Thoracic aorta (tissue), 2 donors: ENCODE results near the gene DYDC1. TPM values are rescaled to one million over a fixed set of nuclear protein-coding genes. Genes with fewer than 3 reads are reported as not detected.

Source experiments
- ATAC-seq: fragments of 150-250 bp; one replicate; pipeline ENCODE4 v1.8.0; 2017; ENCODE audit warnings: low read depth; ENCODE audit not compliant: insufficient number of reproducible peaks, low FRiP score
- DNase-seq: peaks from one replicate; pipeline ENCODE4 v3.0.0-alpha.2; 2020; ENCODE audit warnings: low spot score
- H3K27ac ChIP-seq, 2 donors: fragments of 200-600 bp; sonication (generic); 1 replicate in 1 of 2; 2 replicates in 1 of 2; pipeline ENCODE4 v1.5.1; 2016; ENCODE audit warnings: mild to moderate bottlenecking in 2 of 2, moderate library complexity in 2 of 2
- H3K27me3 ChIP-seq: fragments of 200-600 bp; sonication (generic); replicated peaks from 2 replicates; pipeline ENCODE4 v1.6.0; 2016; ENCODE audit warnings: mild to moderate bottlenecking; ENCODE audit not compliant: insufficient read depth
- H3K36me3 ChIP-seq: fragments of 200-600 bp; sonication (generic); one replicate; pipeline ENCODE4 v1.5.1; 2016
- H3K4me1 ChIP-seq, 2 donors: fragments of 200-600 bp; sonication (generic); 1 replicate in 1 of 2; 2 replicates in 1 of 2; pipeline versions ENCODE4 v1.5.1 to v1.6.0; 2016; ENCODE audit warnings: low read depth in 2 of 2, mild to moderate bottlenecking in 1 of 2; ENCODE audit not compliant: control insufficient read depth in 1 of 2
- H3K4me3 ChIP-seq: fragments of 200-600 bp; sonication (generic); 2 replicates; pipeline ENCODE4 v1.5.1; 2016; ENCODE audit warnings: mild to moderate bottlenecking
- H3K9me3 ChIP-seq: fragments of 200-600 bp; sonication (generic); 2 replicates; pipeline ENCODE4 v1.5.1; 2016
- total RNA-seq, 2 donors: library from RNA; depleted of rRNA; stranded (reverse); fragments of >200 nt; gene quantifications; one replicate each; pipeline versions ENCODE4 v1.1.0 to v1.2.3, GENCODE V29; 2016
- TF ChIP-seq, protein P1 (sequence below): fragments of 200-600 bp; sonication (generic); IDR thresholded peaks from one replicate; pipeline ENCODE4 v1.5.1; 2019; ENCODE audit warnings: antibody characterized with exemption

Gene DYDC1
- total RNA-seq, 2 donors from 2014 or later, result not detected

DNA sequence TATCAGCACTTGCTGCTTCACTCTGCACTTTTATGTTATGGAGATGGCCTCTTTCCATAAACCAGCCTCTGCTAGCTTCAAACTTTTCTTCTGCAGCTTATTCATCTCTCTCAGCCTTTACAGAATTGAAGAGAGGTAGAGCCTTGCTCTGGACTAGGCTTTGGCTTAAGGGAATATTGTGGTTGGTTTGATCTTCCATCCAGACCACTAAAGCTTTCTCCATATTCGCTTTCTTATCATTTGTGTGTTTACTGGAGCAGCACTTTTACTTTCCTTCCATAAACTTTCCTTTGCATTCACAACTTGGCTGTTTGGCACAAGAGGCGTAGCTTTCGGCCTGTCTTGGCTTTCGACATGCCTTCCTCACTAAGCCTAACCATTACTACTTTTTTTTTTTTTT is 23.6 kb upstream of the DYDC1 start:
- H3K4me1 ChIP-seq, result no peaks in the 10 kb centered on the region
- no peak overlapping the region for H3K4me3 ChIP-seq
- TF ChIP-seq, protein P1, sequence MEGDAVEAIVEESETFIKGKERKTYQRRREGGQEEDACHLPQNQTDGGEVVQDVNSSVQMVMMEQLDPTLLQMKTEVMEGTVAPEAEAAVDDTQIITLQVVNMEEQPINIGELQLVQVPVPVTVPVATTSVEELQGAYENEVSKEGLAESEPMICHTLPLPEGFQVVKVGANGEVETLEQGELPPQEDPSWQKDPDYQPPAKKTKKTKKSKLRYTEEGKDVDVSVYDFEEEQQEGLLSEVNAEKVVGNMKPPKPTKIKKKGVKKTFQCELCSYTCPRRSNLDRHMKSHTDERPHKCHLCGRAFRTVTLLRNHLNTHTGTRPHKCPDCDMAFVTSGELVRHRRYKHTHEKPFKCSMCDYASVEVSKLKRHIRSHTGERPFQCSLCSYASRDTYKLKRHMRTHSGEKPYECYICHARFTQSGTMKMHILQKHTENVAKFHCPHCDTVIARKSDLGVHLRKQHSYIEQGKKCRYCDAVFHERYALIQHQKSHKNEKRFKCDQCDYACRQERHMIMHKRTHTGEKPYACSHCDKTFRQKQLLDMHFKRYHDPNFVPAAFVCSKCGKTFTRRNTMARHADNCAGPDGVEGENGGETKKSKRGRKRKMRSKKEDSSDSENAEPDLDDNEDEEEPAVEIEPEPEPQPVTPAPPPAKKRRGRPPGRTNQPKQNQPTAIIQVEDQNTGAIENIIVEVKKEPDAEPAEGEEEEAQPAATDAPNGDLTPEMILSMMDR, result no peak
- no peak for DNase-seq
- H3K27me3 ChIP-seq, result no peaks in the 10 kb centered on the region
- H3K36me3 ChIP-seq, result no peaks in the 10 kb centered on the region
- no peak overlapping the region for H3K27ac ChIP-seq
- no peak for ATAC-seq
- no peaks in the 10 kb centered on the region for H3K9me3 ChIP-seq

- H3K9me3 ChIP-seq, result no peaks in the 10 kb centered on the region
- no peak overlapping the region for H3K27ac ChIP-seq
- H3K27me3 ChIP-seq, result no peaks in the 10 kb centered on the region
- ATAC-seq (no peak), DNase-seq (no peak)
- no peaks in the 10 kb centered on the region for H3K36me3 ChIP-seq
- TF ChIP-seq, protein P1, result no peak
- no peaks in the 10 kb centered on the region for H3K4me1 ChIP-seq
- no peak overlapping the region for H3K4me3 ChIP-seq
Observed at GRCh38 chr10:80379701-80380100, 23.1 kb upstream of the DYDC1 start.

GRCh38 chr10:80373502-80373901 is 16.9 kb upstream of the DYDC1 start:
- no peak overlapping the region for H3K4me3 ChIP-seq
- no peaks in the 10 kb centered on the region for H3K4me1 ChIP-seq
- no peaks in the 10 kb centered on the region for H3K27me3 ChIP-seq
- DNase-seq (no peak), ATAC-seq (no peak)
- H3K27ac ChIP-seq, result no peak overlapping the region
- H3K9me3 ChIP-seq, result no peaks in the 10 kb centered on the region
- H3K36me3 ChIP-seq, result no peaks in the 10 kb centered on the region
- TF ChIP-seq, protein P1, result no peak

DNA sequence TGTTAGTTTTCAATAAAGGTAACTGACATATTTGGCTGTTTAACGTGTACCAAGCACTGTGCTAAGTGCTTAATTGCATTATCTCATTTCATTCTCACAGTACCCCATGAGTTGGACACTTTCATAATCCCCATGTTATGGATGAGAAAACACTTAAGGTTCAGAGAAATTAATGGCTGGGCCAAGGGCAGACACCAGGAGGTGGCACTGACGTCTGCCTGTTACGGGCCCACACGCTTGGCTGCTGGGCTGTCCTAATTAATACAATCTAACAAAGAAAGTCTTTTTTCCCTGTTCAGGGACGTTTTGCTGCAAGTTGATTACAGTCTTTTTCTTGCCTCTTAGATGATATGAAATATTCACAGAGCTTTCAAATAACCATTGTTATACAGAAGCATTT is 16.1 kb upstream of the DYDC1 start:
- TF ChIP-seq, protein P1, result no peak
- H3K27me3 ChIP-seq, result no peaks in the 10 kb centered on the region
- no peak for DNase-seq
- no peak overlapping the region for H3K4me3 ChIP-seq
- no peak overlapping the region for H3K27ac ChIP-seq
- H3K36me3 ChIP-seq, result no peaks in the 10 kb centered on the region
- no peak for ATAC-seq
- H3K9me3 ChIP-seq, result no peaks in the 10 kb centered on the region
- H3K4me1 ChIP-seq, result no peaks in the 10 kb centered on the region

DNA sequence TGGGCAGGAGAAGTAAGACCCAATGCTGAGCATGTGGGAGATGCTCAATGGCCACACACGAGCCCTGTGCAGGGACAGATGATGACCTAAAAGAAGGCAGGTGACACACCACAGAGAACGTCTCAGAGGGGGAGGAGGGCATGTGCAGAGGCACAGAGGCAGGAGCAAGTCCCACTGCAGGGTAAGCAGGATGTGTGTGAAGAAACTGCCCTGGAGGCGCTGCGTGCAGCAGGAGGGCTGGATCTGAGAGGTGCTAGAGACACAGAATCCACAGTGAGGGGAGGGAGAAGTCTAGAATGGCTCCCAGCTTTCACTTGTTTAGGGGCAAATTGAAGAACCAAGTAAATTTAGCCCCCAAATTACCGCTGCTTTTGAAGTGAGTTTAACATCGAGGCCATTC is 14.9 kb upstream of the DYDC1 start:
- H3K4me3 ChIP-seq, result no peak overlapping the region
- ATAC-seq, result no peak
- H3K4me1 ChIP-seq, result no peaks in the 10 kb centered on the region
- no peaks in the 10 kb centered on the region for H3K27me3 ChIP-seq
- peaks cover 10% of the 10 kb centered on the region for H3K9me3 ChIP-seq
- H3K36me3 ChIP-seq, result no peaks in the 10 kb centered on the region
- no peak for DNase-seq
- TF ChIP-seq, protein P1, result no peak
- H3K27ac ChIP-seq, result no peak overlapping the region
